ENCODE measurements around the gene RHOT2. TPM values are rescaled to one million over a fixed set of nuclear protein-coding genes. Genes with fewer than 3 reads are reported as not detected.

Gene RHOT2
- total RNA-seq, 1 donor from 2014 or later, result 93.2 TPM

DNA sequence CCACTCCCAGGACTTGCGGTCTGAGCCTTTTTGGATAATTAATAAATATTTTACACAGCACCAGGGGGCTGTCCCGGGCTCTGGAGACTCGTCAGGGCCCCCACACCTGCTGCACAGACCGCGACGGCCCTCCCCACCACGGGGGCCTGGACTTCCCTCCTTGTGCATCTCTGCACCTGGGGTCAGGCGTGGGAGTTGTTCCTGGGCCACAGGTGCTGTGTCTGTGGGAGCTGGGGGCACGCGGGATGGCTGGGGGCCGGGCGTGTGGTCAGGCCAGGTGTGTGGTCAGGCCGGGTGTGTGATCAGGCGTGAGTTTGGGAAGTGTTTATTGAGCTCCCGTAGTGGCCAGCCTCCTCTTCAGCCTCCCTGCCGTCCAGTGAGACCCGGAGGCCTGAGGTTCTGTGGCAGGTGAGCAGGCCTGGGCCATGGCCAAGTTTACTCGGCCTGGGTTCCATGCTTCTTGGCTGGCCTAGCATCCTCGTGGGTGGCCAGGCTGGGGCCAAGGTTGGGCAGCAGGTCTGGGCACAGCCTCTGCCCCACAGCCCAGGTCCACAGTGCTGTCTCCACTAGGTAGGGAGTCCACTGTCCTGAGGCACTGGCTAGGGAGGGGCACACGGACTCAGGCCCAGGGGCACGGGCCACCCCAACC, 10.4 kb downstream of the RHOT2 start:
- no peak overlapping the region for H3K9ac ChIP-seq (ENCODE audit: low read length)
- FAIRE-seq (no peak), DNase-seq (ENCODE audit: low read depth) (no peak)
- Mint-ChIP-seq H3K27ac (ENCODE audit: unreplicated experiment) (no peak overlapping the region), H3K27me3 (ENCODE audit: low read depth, unreplicated experiment) (no peaks in the 10 kb centered on the region), H3K4me3 (ENCODE audit: unreplicated experiment) (no peak overlapping the region), H3K36me3 (ENCODE audit: low read depth, unreplicated experiment) (peaks cover 9% of the 10 kb centered on the region), H3K9me3 (ENCODE audit: unreplicated experiment) (no peaks in the 10 kb centered on the region), H3K4me1 (ENCODE audit: low read depth, unreplicated experiment) (peaks cover 12% of the 10 kb centered on the region)
- no peak overlapping the region for H3K27ac ChIP-seq (ENCODE audit: low read depth, low read length)
- peaks cover 52% of the 10 kb centered on the region for H4K20me1 ChIP-seq (ENCODE audit: insufficient read depth, low read length)
- H3K36me3 ChIP-seq (ENCODE audit: insufficient read depth, low read length), result peaks cover 3% of the 10 kb centered on the region
- no peak overlapping the region for H3K4me2 ChIP-seq (ENCODE audit: low read length)
- peaks cover 33% of the 10 kb centered on the region for H3K4me1 ChIP-seq (ENCODE audit: insufficient read depth, low read length)
- peaks cover 31% of the 10 kb centered on the region for H3K79me2 ChIP-seq (ENCODE audit: insufficient read depth, low read length)
- no peak overlapping the region for H3K4me3 ChIP-seq (ENCODE audit: insufficient read depth, low read depth, low read length)
- H3K9me3 ChIP-seq (ENCODE audit: insufficient read depth, low read depth, low read length), result no peaks in the 10 kb centered on the region
- H2AFZ ChIP-seq (ENCODE audit: low read depth, low read length), result no peak overlapping the region
- no peaks in the 10 kb centered on the region for H3K27me3 ChIP-seq (ENCODE audit: insufficient read depth, low read length)
- TF ChIP-seq, protein P1, sequence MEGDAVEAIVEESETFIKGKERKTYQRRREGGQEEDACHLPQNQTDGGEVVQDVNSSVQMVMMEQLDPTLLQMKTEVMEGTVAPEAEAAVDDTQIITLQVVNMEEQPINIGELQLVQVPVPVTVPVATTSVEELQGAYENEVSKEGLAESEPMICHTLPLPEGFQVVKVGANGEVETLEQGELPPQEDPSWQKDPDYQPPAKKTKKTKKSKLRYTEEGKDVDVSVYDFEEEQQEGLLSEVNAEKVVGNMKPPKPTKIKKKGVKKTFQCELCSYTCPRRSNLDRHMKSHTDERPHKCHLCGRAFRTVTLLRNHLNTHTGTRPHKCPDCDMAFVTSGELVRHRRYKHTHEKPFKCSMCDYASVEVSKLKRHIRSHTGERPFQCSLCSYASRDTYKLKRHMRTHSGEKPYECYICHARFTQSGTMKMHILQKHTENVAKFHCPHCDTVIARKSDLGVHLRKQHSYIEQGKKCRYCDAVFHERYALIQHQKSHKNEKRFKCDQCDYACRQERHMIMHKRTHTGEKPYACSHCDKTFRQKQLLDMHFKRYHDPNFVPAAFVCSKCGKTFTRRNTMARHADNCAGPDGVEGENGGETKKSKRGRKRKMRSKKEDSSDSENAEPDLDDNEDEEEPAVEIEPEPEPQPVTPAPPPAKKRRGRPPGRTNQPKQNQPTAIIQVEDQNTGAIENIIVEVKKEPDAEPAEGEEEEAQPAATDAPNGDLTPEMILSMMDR (IDR thresholded peaks at IDR 0.05; ENCODE audit: insufficient read depth, low read depth, low read length), result no peak
- no peak for TF ChIP-seq EZH2 (IDR thresholded peaks at IDR 0.05; ENCODE audit: insufficient read depth, low read length)

DNA sequence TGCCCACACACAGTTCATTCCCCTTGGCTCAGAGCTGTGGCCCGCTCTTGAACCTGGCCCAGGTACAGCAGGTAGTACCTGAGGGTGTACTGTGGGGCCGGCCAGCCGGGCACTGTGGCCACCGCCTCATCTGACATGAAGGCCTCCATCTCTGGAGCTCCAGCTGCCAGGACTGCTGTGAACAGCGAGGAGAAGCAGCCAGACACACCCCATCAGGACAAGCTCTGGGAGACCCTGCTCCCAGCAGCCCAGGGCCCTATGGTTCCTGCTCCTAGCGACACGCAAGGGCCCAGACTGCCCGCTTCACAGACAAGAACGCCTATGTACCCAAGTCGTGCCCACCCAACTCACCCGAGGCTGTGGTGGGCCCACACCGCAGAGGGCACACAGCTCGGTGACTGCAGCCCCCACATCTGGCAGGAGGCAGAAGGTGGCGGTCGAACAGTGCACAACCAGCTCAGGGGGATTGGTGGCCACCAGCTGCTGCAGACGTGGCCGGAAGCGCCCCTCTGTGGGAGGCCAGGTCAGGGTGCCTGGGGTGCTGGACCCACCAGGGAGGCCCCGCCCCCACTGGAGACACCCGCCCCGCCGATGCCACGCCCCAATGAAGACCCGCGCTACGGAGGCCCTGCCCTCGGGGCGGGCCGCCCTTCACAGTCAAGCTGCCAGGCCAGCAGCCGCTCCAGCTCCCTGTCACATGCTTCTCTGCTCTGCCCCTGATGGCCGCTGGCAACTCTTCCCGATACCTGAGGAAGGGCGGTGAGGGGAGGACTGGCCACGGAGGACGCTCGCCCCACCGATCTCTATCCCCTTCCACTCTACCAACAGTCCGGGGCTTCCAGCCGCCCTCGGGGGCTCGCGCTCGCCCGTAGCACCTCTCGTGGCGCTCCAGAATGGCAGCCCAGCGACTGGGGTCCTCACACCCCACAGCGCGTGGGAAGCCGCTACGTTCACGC, 11.2 kb downstream of the RHOT2 start:
- Mint-ChIP-seq H3K27ac (ENCODE audit: unreplicated experiment) (no peak overlapping the region), H3K36me3 (ENCODE audit: low read depth, unreplicated experiment) (peaks cover 9% of the 10 kb centered on the region), H3K27me3 (ENCODE audit: low read depth, unreplicated experiment) (no peaks in the 10 kb centered on the region), H3K9me3 (ENCODE audit: unreplicated experiment) (no peaks in the 10 kb centered on the region), H3K4me1 (ENCODE audit: low read depth, unreplicated experiment) (peaks cover 12% of the 10 kb centered on the region), H3K4me3 (ENCODE audit: unreplicated experiment) (peak overlapping the region; percentile 80)
- Histone ChIP-seq H3K27me3 (ENCODE audit: insufficient read depth, low read length) (no peaks in the 10 kb centered on the region), H3K4me3 (ENCODE audit: insufficient read depth, low read depth, low read length) (peak overlapping the region; percentile 50), H3K4me1 (ENCODE audit: insufficient read depth, low read length) (peaks cover 37% of the 10 kb centered on the region), H2AFZ (ENCODE audit: low read depth, low read length) (peak overlapping the region; percentile 83), H3K36me3 (ENCODE audit: insufficient read depth, low read length) (peaks cover 3% of the 10 kb centered on the region), H3K4me2 (ENCODE audit: low read length) (peak overlapping the region; percentile 88), H3K9ac (ENCODE audit: low read length) (peak overlapping the region; percentile 48), H3K27ac (ENCODE audit: low read depth, low read length) (no peak overlapping the region), H3K9me3 (ENCODE audit: insufficient read depth, low read depth, low read length) (no peaks in the 10 kb centered on the region), H3K79me2 (ENCODE audit: insufficient read depth, low read length) (peaks cover 37% of the 10 kb centered on the region), H4K20me1 (ENCODE audit: insufficient read depth, low read length) (peaks cover 47% of the 10 kb centered on the region)
- TF ChIP-seq, protein P1 (IDR thresholded peaks at IDR 0.05; ENCODE audit: insufficient read depth, low read depth, low read length), result no peak
- no peak for TF ChIP-seq EZH2 (IDR thresholded peaks at IDR 0.05; ENCODE audit: insufficient read depth, low read length)
- DNase-seq (ENCODE audit: low read depth) (peak; percentile 21), FAIRE-seq (no peak)
